Measurements from ENCODE around the gene CDYL.

- TF ChIP-seq CTCF (IDR thresholded peaks at IDR 0.05 in 4 of 5, conservative IDR thresholded peaks at IDR 0.05 in 1 of 5) (no peak), POLR2A (IDR thresholded peaks at IDR 0.05) (no peak)
These were observed 114.9 kb downstream of the CDYL start for GRCh38 chr6:4891141-4891540.

All from gastrocnemius medialis (tissue), 4 donors.